GM23248 (cell line): ENCODE data around the gene ODAD2. TPM values are rescaled to one million over a fixed set of nuclear protein-coding genes. Genes with fewer than 3 reads are reported as not detected.
A peak's percentile ranks its signal among the peaks of the same experiment; 100 is the strongest.

Source experiments
- DNase-seq: peaks from one replicate; pipeline ENCODE4 v3.0.0-alpha.2; 2015
- H2AFZ ChIP-seq: fragments of 200-600 bp; sonication (generic); 2 replicates; pipeline ENCODE4 v1.6.1; 2016; ENCODE audit warnings: antibody characterized with exemption
- H3F3A ChIP-seq: fragments of 200-600 bp; sonication (generic); 2 replicates; pipeline ENCODE4 v1.6.1; 2016; ENCODE audit warnings: mild to moderate bottlenecking, antibody characterized with exemption, mixed run types; ENCODE audit not compliant: insufficient read depth
- H3K27ac ChIP-seq: fragments of 200-600 bp; sonication (generic); 2 replicates; pipeline ENCODE4 v1.5.1; 2016; ENCODE audit warnings: mild to moderate bottlenecking
- H3K27me3 ChIP-seq: fragments of 200-600 bp; sonication (generic); replicated peaks from 2 replicates; pipeline ENCODE4 v1.6.1; 2016; ENCODE audit warnings: mild to moderate bottlenecking; ENCODE audit not compliant: insufficient read depth
- H3K36me3 ChIP-seq: fragments of 200-600 bp; sonication (generic); 2 replicates; pipeline ENCODE4 v1.6.1; 2016; ENCODE audit warnings: low read depth, mild to moderate bottlenecking
- H3K4me1 ChIP-seq: fragments of 200-600 bp; sonication (generic); 2 replicates; pipeline ENCODE4 v1.6.1; 2016; ENCODE audit warnings: mild to moderate bottlenecking; ENCODE audit not compliant: insufficient read depth
- H3K4me2 ChIP-seq: fragments of 200-600 bp; sonication (generic); one replicate; pipeline ENCODE4 v1.6.1; 2016; ENCODE audit warnings: mild to moderate bottlenecking; ENCODE audit not compliant: unreplicated experiment
- H3K4me3 ChIP-seq: fragments of 200-600 bp; sonication (generic); 2 replicates; pipeline ENCODE4 v1.5.1; 2016; ENCODE audit warnings: mild to moderate bottlenecking
- H3K79me2 ChIP-seq: fragments of 200-600 bp; sonication (generic); 2 replicates; pipeline ENCODE4 v1.6.1; 2016; ENCODE audit warnings: mild to moderate bottlenecking; ENCODE audit not compliant: insufficient read depth
- H3K9ac ChIP-seq: fragments of 200-600 bp; sonication (generic); 2 replicates; pipeline ENCODE4 v1.6.1; 2016; ENCODE audit warnings: mild to moderate bottlenecking
- H3K9me2 ChIP-seq: fragments of 200-600 bp; sonication (generic); 2 replicates; pipeline ENCODE4 v1.6.1; 2016; ENCODE audit warnings: mixed run types, mild to moderate bottlenecking, moderate library complexity; ENCODE audit not compliant: insufficient read depth
- H3K9me3 ChIP-seq: fragments of 200-600 bp; sonication (generic); one replicate; pipeline ENCODE4 v1.6.1; 2017; ENCODE audit warnings: low read depth
- H4K20me1 ChIP-seq: fragments of 200-600 bp; sonication (generic); 2 replicates; pipeline ENCODE4 v1.6.0; 2016; ENCODE audit not compliant: insufficient read depth
- EZH2 ChIP-seq: fragments of 200-600 bp; sonication (generic); IDR thresholded peaks from 2 replicates; pipeline ENCODE4 v1.6.1; 2018; ENCODE audit warnings: antibody characterized with exemption, mild to moderate bottlenecking; ENCODE audit not compliant: insufficient read depth, poor library complexity, severe bottlenecking
- EZH2phosphoT487 ChIP-seq: fragments of 200-600 bp; sonication (generic); IDR thresholded peaks from 2 replicates; pipeline ENCODE4 v1.6.1; 2018; ENCODE audit warnings: antibody characterized with exemption, moderate library complexity, mild to moderate bottlenecking, low read depth; ENCODE audit not compliant: insufficient read depth
- WGBS, 2 experiments: methylation state at CpG; one replicate each; pipeline ENCODE4 v1.1.6; 2015 to 2017; ENCODE audit warnings: low lambda C conversion rate in 2 of 2, low coverage in 1 of 2; ENCODE audit errors: missing lambda C conversion rate in 2 of 2; 5-methylcytosine and 5-hydroxymethylcytosine counted together
- in situ Hi-C: fragments of 300-500 bp; cut with MboI; formaldehyde crosslinking; loops from 2 replicates; pipeline ENCODE4 v1.15.0; 2020
- polyA plus RNA-seq: library from polyadenylated mRNA; unstranded; fragments of >200 nt; fragmentation: Nextera tagmentation; extraction: Ambion mirVana; gene quantifications from 2 replicates; pipeline ENCODE4 v1.2.1, GENCODE V29; 2016
- total RNA-seq: library from RNA; depleted of rRNA; stranded (reverse); fragments of >200 nt; shearing (Covaris generic); gene quantifications from 2 replicates; pipeline ENCODE4 v1.2.3, GENCODE V29; 2014

Gene ODAD2
- total and polyA plus RNA-seq, 2 experiments from 2014 or later, result 1.5 to 1.7 TPM

- WGBS, 2 experiments, result 4 to 5% methylated on average over 1 of the region's 1 CpG
- H3K4me2 ChIP-seq, result no peak overlapping the region
These were observed 50.7 kb downstream of the ODAD2 start for GRCh38 chr10:27948186-27948585.

GRCh38 chr10:27947540-27947939 is 51.3 kb downstream of the ODAD2 start:
- Histone ChIP-seq H3K79me2 (no peaks in the 10 kb centered on the region), H3K4me3 (no peak overlapping the region), H3K4me2 (no peak overlapping the region), H3K9me3 (no peaks in the 10 kb centered on the region), H3K36me3 (no peaks in the 10 kb centered on the region), H3K27me3 (no peaks in the 10 kb centered on the region), H2AFZ (no peak overlapping the region), H3K4me1 (peaks cover 7% of the 10 kb centered on the region; the same call in 1 of the 2 replicates), H4K20me1 (no peaks in the 10 kb centered on the region), H3K9ac (no peak overlapping the region), H3K27ac (no peak overlapping the region), H3K9me2 (no peaks in the 10 kb centered on the region), H3F3A (0 out of 2 replicates have a peak, but pooled peaks cover 7% of the 10 kb centered on the region)
- peak; percentile 15 for DNase-seq
- TF ChIP-seq EZH2 (no peak), EZH2phosphoT487 (no peak)
- 38 to 42% methylated on average over 5 of the region's 5 CpGs for WGBS, 2 experiments
- in situ Hi-C loops, result no loop called here

More at GRCh38 chr10:27948186-27948585, 50.7 kb downstream of the ODAD2 start:
- DNase-seq, result peak; percentile 10
- no peaks in the 10 kb centered on the region for H3K36me3 ChIP-seq
- H3K27ac ChIP-seq, result no peak overlapping the region
- no peaks in the 10 kb centered on the region for H4K20me1 ChIP-seq
- no peaks in the 10 kb centered on the region for H3K79me2 ChIP-seq
- H3K9me3 ChIP-seq, result no peaks in the 10 kb centered on the region
- in situ Hi-C loops, result no loop called here
- no peak overlapping the region for H3K9ac ChIP-seq
- H3F3A ChIP-seq, result 0 out of 2 replicates have a peak, but pooled peaks cover 7% of the 10 kb centered on the region
- no peak overlapping the region for H3K4me3 ChIP-seq
- no peaks in the 10 kb centered on the region for H3K9me2 ChIP-seq
- no peaks in the 10 kb centered on the region for H3K27me3 ChIP-seq
- H3K4me1 ChIP-seq, result peaks cover 7% of the 10 kb centered on the region; the same call in 1 of the 2 replicates
- H2AFZ ChIP-seq, result no peak overlapping the region
- TF ChIP-seq EZH2phosphoT487 (no peak), EZH2 (no peak)

DNA sequence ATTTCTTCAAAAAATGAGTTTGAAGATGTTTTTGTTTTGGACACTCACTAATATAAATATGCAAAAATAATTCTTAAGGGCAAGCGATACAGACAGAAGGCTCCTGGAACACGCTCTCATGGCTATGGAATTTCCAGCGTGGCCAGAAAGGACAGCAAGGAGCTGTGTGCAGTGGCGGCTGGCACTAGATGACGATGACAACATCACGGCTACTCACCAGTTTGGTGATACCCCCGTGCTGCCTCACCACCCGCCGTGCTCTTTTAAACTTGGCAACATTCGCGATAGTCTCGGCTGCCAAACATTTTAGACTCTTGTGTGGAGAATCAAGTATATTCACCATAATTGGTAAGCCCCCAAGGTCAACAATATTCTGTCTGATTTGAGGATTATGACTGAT is 54.9 kb downstream of the ODAD2 start:
- Histone ChIP-seq H3K9ac (no peak overlapping the region), H4K20me1 (no peaks in the 10 kb centered on the region), H3K27ac (no peak overlapping the region), H3K4me1 (peaks cover 7% of the 10 kb centered on the region; the same call in 1 of the 2 replicates), H3K36me3 (no peaks in the 10 kb centered on the region), H3F3A (0 out of 2 replicates have a peak, but pooled peaks cover 7% of the 10 kb centered on the region), H3K4me3 (no peak overlapping the region), H3K4me2 (no peak overlapping the region), H3K9me2 (no peaks in the 10 kb centered on the region), H3K27me3 (no peaks in the 10 kb centered on the region), H2AFZ (no peak overlapping the region), H3K9me3 (no peaks in the 10 kb centered on the region), H3K79me2 (no peaks in the 10 kb centered on the region)
- 94 to 95% methylated on average over 12 of the region's 12 CpGs for WGBS, 2 experiments
- DNase-seq, result no peak
- no peak for TF ChIP-seq EZH2
- no peak for TF ChIP-seq EZH2phosphoT487
- in situ Hi-C loops, result no loop called here

GRCh38 chr10:27914888-27915287 is 84.0 kb downstream of the ODAD2 start:
- Histone ChIP-seq H3F3A (no peaks in the 10 kb centered on the region), H3K27ac (no peak overlapping the region), H3K9me3 (no peaks in the 10 kb centered on the region), H3K27me3 (0 out of 2 replicates have a peak, but pooled peaks cover 5% of the 10 kb centered on the region), H3K9ac (no peak overlapping the region), H3K79me2 (no peaks in the 10 kb centered on the region), H3K4me3 (no peak overlapping the region), H4K20me1 (no peaks in the 10 kb centered on the region), H3K36me3 (no peaks in the 10 kb centered on the region), H2AFZ (no peak overlapping the region), H3K9me2 (no peaks in the 10 kb centered on the region), H3K4me2 (no peak overlapping the region), H3K4me1 (no peaks in the 10 kb centered on the region)
- DNase-seq, result no peak
- WGBS, 2 experiments, result 86 to 93% methylated on average over 3 of the region's 3 CpGs
- in situ Hi-C loops, result no loop called here
- TF ChIP-seq EZH2phosphoT487, result no peak
- no peak for TF ChIP-seq EZH2
